Esophagus muscularis mucosa (tissue), 4 donors: ENCODE results near the gene DNAH9. TPM values are rescaled to one million over a fixed set of nuclear protein-coding genes. Genes with fewer than 3 reads are reported as not detected.

Experiments used
- DNase-seq: peaks from one replicate; pipeline ENCODE4 v3.0.0-alpha.2; 2017; ENCODE audit errors: extremely low spot score
- H3K27ac ChIP-seq, 4 donors: fragments of 200-600 bp; sonication (generic); replicated peaks in 1 of 4; 1 replicate in 3 of 4; 2 replicates in 1 of 4; pipeline ENCODE4 v1.5.1; 2016 to 2019; ENCODE audit warnings: mild to moderate bottlenecking in 1 of 4
- H3K27me3 ChIP-seq, 4 donors: fragments of 200-600 bp; sonication (generic); one replicate each; pipeline versions ENCODE4 v1.5.1 to v1.6.0; 2016 to 2019
- H3K36me3 ChIP-seq, 4 donors: fragments of 200-600 bp; sonication (generic); one replicate each; pipeline ENCODE4 v1.5.1; 2016 to 2019
- H3K4me1 ChIP-seq, 4 donors: fragments of 200-600 bp; sonication (generic); one replicate each; pipeline ENCODE4 v1.5.1; 2016 to 2019
- H3K4me3 ChIP-seq, 4 donors: fragments of 200-600 bp; sonication (generic); 1 replicate in 2 of 4; 2 replicates in 2 of 4; pipeline ENCODE4 v1.5.1; 2016 to 2019; ENCODE audit warnings: mild to moderate bottlenecking in 4 of 4, moderate library complexity in 1 of 4
- H3K9me3 ChIP-seq, 4 donors: fragments of 200-600 bp; sonication (generic); 1 replicate in 3 of 4; 2 replicates in 1 of 4; pipeline ENCODE4 v1.5.1; 2016 to 2019
- CTCF ChIP-seq, 3 experiments: fragments of 200-600 bp in 2 of 3; fragments of 450-650 bp in 1 of 3; sonication (generic) in 2 of 3; IDR thresholded peaks; one replicate each; pipeline ENCODE4 v1.5.1; 2017 to 2019; ENCODE audit warnings: antibody characterized with exemption in 3 of 3, mild to moderate bottlenecking in 2 of 3, moderate library complexity in 1 of 3
- EP300 ChIP-seq: sonication (generic); formaldehyde crosslinking; IDR thresholded peaks from one replicate; pipeline ENCODE4 v1.6.1; 2017; ENCODE audit warnings: antibody characterized with exemption
- POLR2A ChIP-seq: fragments of 450-650 bp; IDR thresholded peaks from one replicate; pipeline ENCODE4 v1.6.1; 2017; ENCODE audit warnings: antibody characterized with exemption, moderate library complexity, mild to moderate bottlenecking, low read depth
- POLR2AphosphoS5 ChIP-seq, 2 donors: sonication (generic); formaldehyde crosslinking; IDR thresholded peaks; one replicate each; pipeline ENCODE4 v1.6.1; 2017; ENCODE audit warnings: antibody characterized with exemption in 2 of 2
- WGBS: methylation state at CpG from one replicate; pipeline ENCODE4 v1.1.5; 2018; 5-methylcytosine and 5-hydroxymethylcytosine counted together
- intact Hi-C: fragments of 100-400 bp; cut with DNase I; formaldehyde crosslinking; loops from one replicate; pipeline ENCODE4 v1.15.1; 2023
- total RNA-seq, 4 donors: library from RNA; depleted of rRNA; stranded (reverse); fragments of >200 nt; gene quantifications; one replicate each; pipeline versions ENCODE4 v1.1.0 to v1.2.1, GENCODE V29; 2016

DNAH9 gene
- total RNA-seq, 4 donors from 2014 or later: under 0.01 to 0.92 TPM; not detected in 2

DNA sequence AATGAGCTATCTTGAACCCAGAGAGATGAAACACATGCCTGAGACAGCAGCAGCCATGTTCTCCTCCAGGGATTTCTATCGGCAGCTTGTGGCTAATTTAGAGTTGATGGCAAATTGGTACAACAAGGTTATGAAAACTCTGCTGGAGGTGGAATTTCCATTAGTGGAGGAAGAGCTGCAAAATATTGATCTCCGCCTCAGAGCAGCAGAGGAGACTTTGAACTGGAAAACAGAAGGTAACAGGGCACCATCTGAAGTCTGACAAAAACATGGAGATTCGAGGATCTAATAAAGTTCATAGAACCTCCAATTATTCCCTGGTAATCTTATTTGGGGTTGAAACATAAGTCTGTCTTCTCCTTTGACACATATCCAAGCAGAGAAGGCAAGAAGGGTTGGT, 52.8 kb downstream of the DNAH9 start:
- Histone ChIP-seq H3K9me3 (no peaks in the 10 kb centered on the region), H3K4me3 (no peak overlapping the region), H3K27ac (no peak overlapping the region), H3K27me3 (no peaks in the 10 kb centered on the region), H3K36me3 (no peaks in the 10 kb centered on the region), H3K4me1 (no peaks in the 10 kb centered on the region)
- DNase-seq: peak; percentile 29
- WGBS: 96% methylated on average over 3 of the region's 3 CpGs
- TF ChIP-seq POLR2A (no peak), EP300 (no peak), POLR2AphosphoS5 (IDR thresholded peaks at IDR 0.05) (no peak), CTCF (IDR thresholded peaks at IDR 0.05) (no peak)
- intact Hi-C loops: no loop called here

DNA sequence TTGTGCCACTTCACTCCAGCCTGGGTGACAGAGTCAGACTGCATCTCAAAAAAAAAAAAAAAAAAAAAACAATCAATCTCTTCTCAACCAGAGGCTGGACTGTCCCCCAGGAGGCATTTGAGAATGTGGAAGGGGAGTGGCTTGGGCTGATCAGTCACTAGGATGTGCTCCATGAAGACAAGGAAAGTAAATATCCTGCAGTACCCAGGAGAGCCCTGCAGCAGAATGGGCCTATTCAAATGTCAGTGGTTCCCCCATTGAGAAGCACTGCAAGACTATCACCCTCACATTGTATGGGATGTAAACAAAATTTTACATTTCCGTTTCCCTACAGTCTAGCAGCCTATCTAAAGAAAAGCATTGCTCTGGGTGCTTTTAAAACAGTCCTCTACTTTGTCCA, 70.3 kb downstream of the DNAH9 start:
- 46% methylated on average over 1 of the region's 1 CpG for WGBS
- H3K36me3 ChIP-seq: no peaks in the 10 kb centered on the region
- no peak overlapping the region for H3K27ac ChIP-seq
- TF ChIP-seq EP300 (no peak), POLR2AphosphoS5 (IDR thresholded peaks at IDR 0.05) (no peak), POLR2A (no peak), CTCF (IDR thresholded peaks at IDR 0.05) (no peak)
- no peaks in the 10 kb centered on the region for H3K4me1 ChIP-seq
- DNase-seq: peak; percentile 17
- no peaks in the 10 kb centered on the region for H3K27me3 ChIP-seq
- no peaks in the 10 kb centered on the region for H3K9me3 ChIP-seq
- intact Hi-C loops: no loop called here
- no peak overlapping the region for H3K4me3 ChIP-seq

- intact Hi-C loops: no loop called here
- H3K36me3 ChIP-seq: no peaks in the 10 kb centered on the region
- WGBS: 51% methylated on average over 4 of the region's 4 CpGs
- no peak overlapping the region for H3K27ac ChIP-seq
- H3K4me1 ChIP-seq: no peaks in the 10 kb centered on the region
- peak; percentile 68 for DNase-seq
- no peak overlapping the region for H3K4me3 ChIP-seq
- no peaks in the 10 kb centered on the region for H3K9me3 ChIP-seq
- TF ChIP-seq POLR2AphosphoS5 (IDR thresholded peaks at IDR 0.05) (no peak), POLR2A (no peak), EP300 (no peak), CTCF (IDR thresholded peaks at IDR 0.05) (no peak)
- H3K27me3 ChIP-seq: no peaks in the 10 kb centered on the region
These were observed 72.9 kb downstream of the DNAH9 start for GRCh38 chr17:11671126-11671525.

- Histone ChIP-seq H3K9me3 (no peaks in the 10 kb centered on the region), H3K36me3 (no peaks in the 10 kb centered on the region), H3K4me1 (no peaks in the 10 kb centered on the region), H3K27me3 (no peaks in the 10 kb centered on the region), H3K4me3 (no peak overlapping the region), H3K27ac (no peak overlapping the region)
- TF ChIP-seq CTCF (IDR thresholded peaks at IDR 0.05): no peak
- peak in 1 of 2 donors; percentile 22 for TF ChIP-seq POLR2AphosphoS5 (IDR thresholded peaks at IDR 0.05)
- intact Hi-C loops: no loop called here
- no peak for DNase-seq
- WGBS: 68% methylated on average over 2 of the region's 2 CpGs
These were observed 84.4 kb downstream of the DNAH9 start for GRCh38 chr17:11682646-11683045.

GRCh38 chr17:11690681-11691080, 92.4 kb downstream of the DNAH9 start:
- WGBS: 70% methylated on average over 5 of the region's 5 CpGs
- H3K9me3 ChIP-seq: no peaks in the 10 kb centered on the region
- H3K27ac ChIP-seq: no peak overlapping the region
- no peak for TF ChIP-seq EP300
- TF ChIP-seq POLR2AphosphoS5 (IDR thresholded peaks at IDR 0.05): no peak
- TF ChIP-seq POLR2A: no peak
- TF ChIP-seq CTCF (IDR thresholded peaks at IDR 0.05): no peak
- H3K36me3 ChIP-seq: no peaks in the 10 kb centered on the region
- H3K4me3 ChIP-seq: no peak overlapping the region
- H3K4me1 ChIP-seq: no peaks in the 10 kb centered on the region
- no peaks in the 10 kb centered on the region for H3K27me3 ChIP-seq
- intact Hi-C loops: no loop called here
- DNase-seq: peak; percentile 50
